GM19463 (cell line): ENCODE data around the gene CRTC1.
A peak's percentile ranks its signal among the peaks of the same experiment; 100 is the strongest.

ENCODE experiments used
- ATAC-seq: cut with Tn5 transposase; IDR thresholded peaks from one replicate; pipeline ENCODE4 v1.9.1; 2021; ENCODE audit warnings: mild to moderate bottlenecking, moderate library complexity; ENCODE audit not compliant: unreplicated experiment

Gene CRTC1

DNA sequence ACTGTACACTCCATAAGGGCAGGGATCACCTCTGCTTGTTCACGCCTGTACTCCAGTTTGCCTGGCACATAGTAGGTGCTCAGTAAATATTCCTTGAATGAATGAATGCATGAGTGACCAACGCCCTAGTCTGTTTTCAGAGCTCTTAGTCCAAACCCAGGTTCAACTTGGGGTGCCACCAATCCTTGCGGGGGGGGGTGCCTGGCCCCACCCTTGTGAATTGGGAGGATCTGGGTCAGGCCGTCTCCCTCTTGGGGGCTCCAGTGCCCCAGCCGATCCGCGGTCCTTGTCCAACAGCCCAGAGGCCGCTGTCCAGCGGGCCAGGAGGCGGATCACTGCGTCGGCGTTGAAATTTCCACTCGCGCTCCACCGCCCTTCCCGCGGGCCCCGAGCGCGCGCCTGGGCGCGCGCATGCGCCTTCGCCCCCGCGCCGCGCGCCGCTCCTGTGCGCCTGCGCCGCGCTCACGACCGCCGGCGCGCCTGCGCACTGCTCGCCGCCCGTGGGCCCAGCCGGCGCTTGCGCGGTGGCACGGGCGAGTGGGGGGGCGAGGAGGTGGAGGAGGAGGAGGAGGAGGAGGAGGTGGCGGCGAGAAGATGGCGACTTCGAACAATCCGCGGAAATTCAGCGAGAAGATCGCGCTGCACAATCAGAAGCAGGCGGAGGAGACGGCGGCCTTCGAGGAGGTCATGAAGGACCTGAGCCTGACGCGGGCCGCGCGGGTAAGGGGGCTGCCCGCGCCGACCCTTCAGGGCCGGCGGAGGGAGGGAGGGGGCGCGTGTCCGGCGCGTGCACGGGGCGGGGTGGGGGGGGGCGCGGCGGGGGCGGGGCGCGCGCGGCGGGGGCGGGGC is at the start of gene CRTC1:
Gene CRTC1, plus strand, starts transcription at position 572 of the 849 bp plus-strand sequence. Its CDS starts 23 bp downstream, at position 595.
- peak; percentile 78 for ATAC-seq

GRCh38 chr19:18634612-18635297 is 48.7 kb upstream of the CRTC1 start:
- no peak for ATAC-seq

DNA sequence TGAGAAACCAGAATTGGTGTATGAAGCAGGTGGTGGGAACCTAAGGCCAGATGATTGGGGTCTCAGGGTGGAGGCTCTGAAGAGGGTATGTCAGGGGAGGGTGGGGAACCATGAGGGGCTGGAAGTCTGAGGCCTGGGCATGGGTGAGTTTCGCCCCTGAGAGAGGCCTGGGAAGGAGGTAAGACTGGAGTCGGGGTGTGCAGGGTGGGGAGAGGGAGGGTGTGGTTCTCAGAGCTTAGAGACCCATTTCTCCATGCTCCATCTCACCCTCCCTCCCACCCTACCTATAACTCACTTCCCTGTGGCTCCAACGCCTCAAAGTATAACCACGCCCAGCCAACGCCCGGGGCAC is 47.7 kb upstream of the CRTC1 start:
- no peak for ATAC-seq

GRCh38 chr19:18636183-18636968 is 47.1 kb upstream of the CRTC1 start:
- peak; percentile 89 for ATAC-seq

DNA sequence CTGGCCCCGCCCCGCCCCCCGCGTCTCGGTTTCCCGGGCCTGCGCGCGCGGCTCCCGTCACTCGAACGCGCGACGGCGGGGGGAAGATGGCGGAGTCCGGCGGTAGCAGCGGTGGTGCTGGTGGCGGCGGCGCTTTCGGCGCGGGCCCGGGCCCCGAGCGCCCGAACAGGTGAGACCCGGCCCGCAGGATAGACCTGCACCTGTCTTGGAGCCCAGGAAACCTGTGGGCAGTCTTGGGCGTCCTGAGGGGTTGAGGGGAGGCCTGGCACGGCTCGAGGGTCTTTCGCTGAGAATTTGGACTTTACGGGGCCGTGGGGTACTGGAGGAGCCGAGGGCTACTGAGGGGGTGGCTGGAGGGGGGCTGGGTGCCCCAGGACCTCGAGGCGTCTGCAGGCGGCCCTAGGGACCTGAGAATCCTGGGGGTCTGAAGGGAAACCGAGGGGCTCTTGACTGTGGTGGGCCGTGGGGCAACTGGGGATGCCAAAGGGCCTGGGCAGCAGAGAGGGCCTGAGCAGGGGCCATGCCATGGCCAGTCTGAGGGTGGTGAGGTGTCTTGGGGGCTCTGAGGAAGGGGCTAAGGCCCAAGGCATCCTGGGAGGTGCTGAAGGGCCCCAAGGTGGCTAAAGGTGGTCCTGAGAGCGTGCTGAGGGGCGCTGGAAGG is 46.4 kb upstream of the CRTC1 start, which contains the start of gene KLHL26:
Gene KLHL26, plus strand, starts transcription at position 60 of the 661 bp plus-strand sequence. Its CDS starts 27 bp downstream, at position 87.
- no peak for ATAC-seq

GRCh38 chr19:18637673-18638630 is 45.5 kb upstream of the CRTC1 start:
- no peak for ATAC-seq

- no peak for ATAC-seq
Observed at GRCh38 chr19:18639706-18640243, 43.7 kb upstream of the CRTC1 start.

DNA sequence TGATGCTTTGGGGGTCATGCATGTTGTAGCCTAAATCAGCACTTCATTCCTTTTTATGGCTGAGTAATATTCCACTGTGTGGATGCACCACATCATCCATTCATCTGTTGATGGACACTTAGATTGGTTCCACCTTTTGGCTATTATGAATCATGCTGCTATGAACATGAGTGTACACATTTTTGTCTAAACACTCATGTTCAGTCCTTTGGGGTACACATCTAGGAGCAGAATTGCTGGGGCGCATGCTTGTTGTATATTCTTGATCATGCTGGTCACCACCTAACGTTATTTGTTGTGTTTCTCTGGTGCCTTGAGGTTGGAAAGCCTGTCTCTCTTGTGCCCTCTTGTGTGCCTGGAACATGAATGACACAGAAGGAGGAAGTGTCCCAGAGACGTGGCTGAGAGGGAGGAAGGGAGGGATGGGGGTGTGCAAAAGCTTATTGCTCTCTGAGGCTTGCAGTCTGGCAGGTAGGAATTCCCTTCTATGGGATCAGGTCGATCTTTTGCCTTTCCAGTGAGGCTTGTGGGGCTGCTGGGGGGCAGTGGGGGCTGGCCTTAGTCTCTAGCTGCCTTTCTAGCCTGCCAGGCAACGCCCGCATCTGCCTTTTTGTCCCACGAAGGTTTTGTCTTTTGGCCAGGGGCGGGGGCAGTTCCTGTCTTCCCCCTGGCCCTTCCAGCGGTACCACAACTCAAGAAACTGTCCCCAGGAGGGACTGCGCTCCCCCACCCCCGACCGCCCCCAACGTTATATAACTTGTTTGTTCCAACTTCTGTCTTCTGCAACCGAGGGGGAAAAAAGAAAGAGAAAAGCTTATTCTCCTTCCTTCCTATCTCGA is 39.1 kb upstream of the CRTC1 start:
- no peak for ATAC-seq

DNA sequence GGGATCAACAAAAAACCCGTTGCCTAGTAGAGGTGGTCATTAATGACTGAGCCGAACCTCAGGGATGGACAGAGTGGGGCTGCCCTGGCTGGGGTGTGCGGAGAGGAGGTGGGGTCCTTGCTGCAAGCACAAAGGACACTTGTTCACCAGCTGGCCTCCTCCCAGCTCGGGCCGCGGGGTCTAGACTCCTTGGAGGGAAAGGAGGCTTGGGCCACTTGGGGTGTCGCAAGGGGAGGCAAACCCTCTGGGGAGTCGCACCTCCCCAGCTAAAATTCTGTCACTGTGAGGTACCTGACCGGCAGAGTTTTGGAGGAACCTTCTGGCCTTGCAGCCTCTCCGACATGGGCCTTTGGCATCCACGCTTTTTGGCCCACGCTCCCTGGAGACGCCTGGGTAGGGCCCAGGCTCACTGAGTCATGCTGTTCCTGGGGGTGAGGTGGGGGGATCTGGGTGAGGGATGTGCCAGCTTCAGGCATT is 38.4 kb upstream of the CRTC1 start:
- ATAC-seq = no peak

GRCh38 chr19:18646535-18647370 is 36.7 kb upstream of the CRTC1 start:
- ATAC-seq = no peak

GRCh38 chr19:18647371-18647767 is 36.1 kb upstream of the CRTC1 start:
- ATAC-seq = no peak

DNA sequence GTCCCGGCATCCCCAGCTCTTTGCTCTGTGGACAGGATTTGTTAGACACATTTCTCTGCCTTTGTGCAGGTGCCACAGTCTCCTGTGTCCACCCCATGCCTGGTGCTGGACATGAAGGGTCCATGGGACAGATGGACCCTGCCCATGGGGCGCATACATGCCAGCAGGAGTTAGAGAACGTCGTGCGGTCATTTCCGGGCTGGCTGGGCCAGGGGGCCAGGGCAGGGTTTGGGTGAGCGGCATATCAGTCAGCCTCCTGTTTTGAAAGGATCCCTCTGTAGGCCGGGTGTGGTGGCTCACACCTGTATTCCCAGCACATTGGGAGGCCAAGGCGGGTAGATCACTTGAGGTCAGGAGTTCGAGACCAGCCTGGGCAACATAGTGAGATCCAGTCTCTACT is 35.7 kb upstream of the CRTC1 start:
- no peak for ATAC-seq

DNA sequence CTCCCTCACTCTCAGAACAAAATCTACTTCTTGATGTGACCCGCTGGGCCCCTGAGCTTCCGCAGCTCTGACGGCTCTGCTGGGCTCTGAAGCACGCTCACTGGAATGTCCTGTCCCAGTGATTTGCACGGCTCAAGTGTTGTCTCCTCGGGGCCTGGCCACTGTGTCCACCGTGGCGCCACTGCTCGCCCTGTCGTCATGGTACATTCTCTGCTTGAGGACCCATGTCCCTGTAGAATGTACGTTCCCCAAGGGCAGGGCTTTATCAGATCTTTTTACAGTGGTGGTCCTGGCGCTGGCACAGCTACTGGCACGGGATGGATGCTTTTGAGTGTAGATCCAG is 34.5 kb upstream of the CRTC1 start:
- no peak for ATAC-seq

DNA sequence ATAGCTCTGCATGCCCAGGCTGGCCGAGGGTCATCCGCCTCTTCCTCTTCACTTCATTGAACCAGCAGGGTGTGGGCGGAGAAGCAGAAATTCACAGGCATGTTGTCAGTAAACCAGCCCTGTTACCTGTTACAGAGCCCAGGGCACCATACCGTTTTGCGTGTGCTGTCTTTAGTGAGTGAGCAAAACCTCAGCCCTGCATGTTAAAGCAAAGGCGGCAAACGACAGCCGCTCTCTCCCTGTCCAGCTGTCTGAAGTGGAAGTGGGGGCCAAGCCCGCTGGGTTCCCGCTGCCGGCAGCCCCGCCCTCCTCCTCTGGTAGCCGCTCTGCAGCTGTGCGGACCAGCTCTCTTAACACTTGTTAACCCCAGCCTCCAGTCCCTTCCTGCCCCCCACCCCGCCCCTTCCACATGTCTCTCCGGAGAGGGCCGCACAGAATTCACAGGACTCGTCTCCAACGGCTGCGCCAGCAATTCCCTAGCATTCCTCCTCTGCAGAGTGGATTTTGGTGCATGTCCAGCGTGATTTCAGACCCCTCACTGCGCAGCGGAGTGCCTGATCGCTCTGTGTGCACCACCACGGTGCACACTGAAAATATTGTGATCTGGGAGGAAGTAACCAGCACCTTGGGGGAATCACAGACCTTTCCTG is 34.0 kb upstream of the CRTC1 start:
- peak; percentile 60 for ATAC-seq

DNA sequence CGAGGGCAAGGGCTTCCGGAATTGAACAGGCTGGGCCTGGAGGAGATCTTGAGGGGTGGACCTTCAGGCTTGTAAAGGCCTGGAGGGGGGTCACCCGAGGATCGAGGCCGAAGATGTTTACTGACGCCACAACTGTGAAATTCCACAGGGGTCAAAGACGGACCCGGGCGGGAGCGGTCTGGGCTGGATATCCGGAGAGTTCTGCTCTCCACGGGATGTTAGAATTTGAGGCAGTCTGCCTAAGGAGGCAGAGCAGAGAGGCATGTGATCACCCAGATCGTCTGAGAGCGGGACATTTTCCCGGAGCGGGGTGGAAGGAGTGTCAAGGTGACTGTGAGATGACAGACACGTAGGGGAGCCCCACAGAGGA is 33.5 kb upstream of the CRTC1 start:
- ATAC-seq = no peak

GRCh38 chr19:18650468-18651041 is 32.9 kb upstream of the CRTC1 start:
- ATAC-seq = no peak

GRCh38 chr19:18651300-18651699 is 32.2 kb upstream of the CRTC1 start:
- no peak for ATAC-seq
